GM23338 (cell line): ENCODE data around the gene S100A13. TPM values are rescaled to one million over a fixed set of nuclear protein-coding genes. Genes with fewer than 3 reads are reported as not detected.

Source experiments
- ATAC-seq: fragments of 200-7000 bp; cut with Tn5 transposase; 3 replicates; pipeline ENCODE4 v1.9.1; 2020
- DNase-seq: peaks from one replicate; pipeline ENCODE4 v3.0.0-alpha.2; 2015; ENCODE audit warnings: low spot score
- H2AFZ ChIP-seq: fragments of 200-600 bp; sonication (generic); 2 replicates; pipeline ENCODE4 v1.8.0; 2016; ENCODE audit warnings: antibody characterized with exemption, mild to moderate bottlenecking, moderate library complexity
- H3F3A ChIP-seq: fragments of 200-600 bp; sonication (generic); replicated peaks from 2 replicates; pipeline ENCODE4 v1.8.0; 2017; ENCODE audit warnings: antibody characterized with exemption, mixed run types, low read depth
- H3K27ac ChIP-seq: fragments of 200-600 bp; sonication (generic); 2 replicates; pipeline ENCODE4 v1.6.1; 2016; ENCODE audit warnings: low read depth
- H3K27me3 ChIP-seq: fragments of 200-600 bp; sonication (generic); 2 replicates; pipeline ENCODE4 v1.8.0; 2016; ENCODE audit warnings: mild to moderate bottlenecking, mixed run types, moderate library complexity; ENCODE audit not compliant: insufficient read depth
- H3K36me3 ChIP-seq: fragments of 200-600 bp; sonication (generic); 2 replicates; pipeline ENCODE4 v1.8.0; 2016; ENCODE audit warnings: mild to moderate bottlenecking; ENCODE audit not compliant: insufficient read depth
- H3K4me1 ChIP-seq: fragments of 200-600 bp; sonication (generic); 2 replicates; pipeline ENCODE4 v1.8.0; 2016; ENCODE audit warnings: mild to moderate bottlenecking, moderate library complexity; ENCODE audit not compliant: insufficient read depth
- H3K4me2 ChIP-seq: fragments of 200-600 bp; sonication (generic); 2 replicates; pipeline ENCODE4 v1.7.1; 2017; ENCODE audit warnings: mixed run types
- H3K4me3 ChIP-seq: fragments of 200-600 bp; sonication (generic); 2 replicates; pipeline ENCODE4 v1.6.1; 2016; ENCODE audit warnings: mixed run types
- H3K79me2 ChIP-seq: fragments of 200-600 bp; sonication (generic); replicated peaks from 2 replicates; pipeline ENCODE4 v1.8.0; 2017; ENCODE audit warnings: mild to moderate bottlenecking; ENCODE audit not compliant: insufficient read depth
- H3K9me2 ChIP-seq: fragments of 200-600 bp; sonication (generic); 2 replicates; pipeline ENCODE4 v1.8.0; 2017; ENCODE audit not compliant: insufficient read depth
- H4K20me1 ChIP-seq: fragments of 200-600 bp; sonication (generic); replicated peaks from 2 replicates; pipeline ENCODE4 v1.8.0; 2017; ENCODE audit warnings: mild to moderate bottlenecking; ENCODE audit not compliant: insufficient read depth
- H3K27ac Mint-ChIP-seq: 2 replicates; pipeline ENCODE4 v1.8.0; 2020; ENCODE audit warnings: inconsistent platforms, mild to moderate bottlenecking, moderate library complexity, mixed read lengths
- H3K27me3 Mint-ChIP-seq: 3 replicates; pipeline ENCODE4 v1.8.0; 2022; ENCODE audit warnings: low read depth, mild to moderate bottlenecking, moderate library complexity, mixed read lengths, inconsistent platforms; ENCODE audit not compliant: insufficient read depth, poor library complexity
- H3K36me3 Mint-ChIP-seq: 3 replicates; pipeline ENCODE4 v1.8.0; 2021; ENCODE audit warnings: low read depth, mild to moderate bottlenecking, inconsistent platforms, moderate library complexity, mixed read lengths
- H3K4me1 Mint-ChIP-seq: 3 replicates; pipeline ENCODE4 v1.8.0; 2020; ENCODE audit warnings: mild to moderate bottlenecking, inconsistent platforms, mixed read lengths
- H3K4me3 Mint-ChIP-seq: 3 replicates; pipeline ENCODE4 v1.8.0; 2021; ENCODE audit warnings: moderate library complexity, mild to moderate bottlenecking, inconsistent platforms, mixed read lengths
- H3K9me3 Mint-ChIP-seq: 3 replicates; pipeline ENCODE4 v1.8.0; 2020; ENCODE audit warnings: moderate library complexity, mild to moderate bottlenecking, inconsistent platforms, mixed read lengths
- CREB1 ChIP-seq: fragments of 250-450 bp; sonication (Bioruptor Pico); IDR thresholded peaks from 2 replicates; pipeline ENCODE4 v1.5.0; 2020; ENCODE audit warnings: low read depth, mild to moderate bottlenecking, moderate library complexity
- NANOG ChIP-seq: IDR thresholded peaks from 2 replicates; pipeline ENCODE4 v1.6.1; 2016; ENCODE audit warnings: antibody characterized with exemption, borderline replicate concordance
- POLR2AphosphoS5 ChIP-seq: IDR thresholded peaks from 2 replicates; pipeline ENCODE4 v1.6.1; 2016; ENCODE audit warnings: antibody characterized with exemption, low read depth
- STAT1 ChIP-seq: IDR thresholded peaks from one replicate; pipeline ENCODE4 v1.6.1; 2016; ENCODE audit warnings: antibody characterized with exemption; ENCODE audit not compliant: unreplicated experiment
- ZNF114 ChIP-seq: fragments of 250-450 bp; sonication (Bioruptor Pico); IDR thresholded peaks from 2 replicates; pipeline ENCODE4 v1.5.0; 2020; ENCODE audit warnings: mild to moderate bottlenecking, moderate library complexity
- polyA plus RNA-seq: library from polyadenylated mRNA; unstranded; fragments of >200 nt; fragmentation: Nextera tagmentation; extraction: Ambion mirVana; gene quantifications from 2 replicates; pipeline ENCODE4 v1.2.1, GENCODE V29; 2016
- total RNA-seq: library from RNA; depleted of rRNA; stranded (reverse); fragments of >200 nt; shearing (Covaris generic); gene quantifications from 2 replicates; pipeline ENCODE4 v1.2.3, GENCODE V29; 2014
- TF ChIP-seq, protein P1 (sequence below): IDR thresholded peaks from one replicate; pipeline ENCODE4 v1.6.1; 2018; ENCODE audit warnings: antibody characterized with exemption; ENCODE audit not compliant: unreplicated experiment
- TF ChIP-seq, protein P2 (sequence below), 2 experiments: fragments of 200-600 bp in 1 of 2; sonication (generic) in 1 of 2; conservative IDR thresholded peaks; 2 replicates each; pipeline versions ENCODE4 v1.5.1 to v1.6.1; 2016 to 2017; ENCODE audit warnings: antibody characterized with exemption in 2 of 2, low read depth in 2 of 2, mild to moderate bottlenecking in 2 of 2, moderate library complexity in 1 of 2
- TF ChIP-seq, protein P3 (sequence below): fragments of 250-450 bp; sonication (Bioruptor Pico); IDR thresholded peaks from 2 replicates; pipeline ENCODE4 v1.5.0; 2020; ENCODE audit warnings: mild to moderate bottlenecking, moderate library complexity

S100A13 gene
- total and polyA plus RNA-seq, 2 experiments from 2014 or later, result 32.7 to 165 TPM

DNA sequence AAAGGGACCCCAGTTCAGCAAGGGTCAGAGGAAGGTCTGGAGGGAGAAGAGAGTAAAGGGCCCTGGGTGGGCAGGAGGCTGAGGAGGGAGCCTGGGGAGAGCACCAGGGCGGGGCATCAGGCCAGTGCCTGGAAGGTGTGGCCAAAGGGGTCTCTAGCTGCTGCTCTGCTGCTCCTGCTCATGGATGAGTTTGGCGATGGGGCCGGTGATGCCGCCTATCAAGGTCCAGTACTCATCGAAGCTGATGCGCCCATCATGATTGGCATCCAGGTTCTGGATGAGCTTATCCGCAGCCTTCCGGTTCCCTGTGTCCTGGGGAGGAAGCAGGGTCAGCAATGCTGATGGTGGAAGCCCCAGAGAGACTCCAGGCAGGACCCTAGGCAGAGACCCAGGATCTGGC, 19.9 kb downstream of the S100A13 start (continued):
- no peak for TF ChIP-seq NANOG
- TF ChIP-seq, protein P1, sequence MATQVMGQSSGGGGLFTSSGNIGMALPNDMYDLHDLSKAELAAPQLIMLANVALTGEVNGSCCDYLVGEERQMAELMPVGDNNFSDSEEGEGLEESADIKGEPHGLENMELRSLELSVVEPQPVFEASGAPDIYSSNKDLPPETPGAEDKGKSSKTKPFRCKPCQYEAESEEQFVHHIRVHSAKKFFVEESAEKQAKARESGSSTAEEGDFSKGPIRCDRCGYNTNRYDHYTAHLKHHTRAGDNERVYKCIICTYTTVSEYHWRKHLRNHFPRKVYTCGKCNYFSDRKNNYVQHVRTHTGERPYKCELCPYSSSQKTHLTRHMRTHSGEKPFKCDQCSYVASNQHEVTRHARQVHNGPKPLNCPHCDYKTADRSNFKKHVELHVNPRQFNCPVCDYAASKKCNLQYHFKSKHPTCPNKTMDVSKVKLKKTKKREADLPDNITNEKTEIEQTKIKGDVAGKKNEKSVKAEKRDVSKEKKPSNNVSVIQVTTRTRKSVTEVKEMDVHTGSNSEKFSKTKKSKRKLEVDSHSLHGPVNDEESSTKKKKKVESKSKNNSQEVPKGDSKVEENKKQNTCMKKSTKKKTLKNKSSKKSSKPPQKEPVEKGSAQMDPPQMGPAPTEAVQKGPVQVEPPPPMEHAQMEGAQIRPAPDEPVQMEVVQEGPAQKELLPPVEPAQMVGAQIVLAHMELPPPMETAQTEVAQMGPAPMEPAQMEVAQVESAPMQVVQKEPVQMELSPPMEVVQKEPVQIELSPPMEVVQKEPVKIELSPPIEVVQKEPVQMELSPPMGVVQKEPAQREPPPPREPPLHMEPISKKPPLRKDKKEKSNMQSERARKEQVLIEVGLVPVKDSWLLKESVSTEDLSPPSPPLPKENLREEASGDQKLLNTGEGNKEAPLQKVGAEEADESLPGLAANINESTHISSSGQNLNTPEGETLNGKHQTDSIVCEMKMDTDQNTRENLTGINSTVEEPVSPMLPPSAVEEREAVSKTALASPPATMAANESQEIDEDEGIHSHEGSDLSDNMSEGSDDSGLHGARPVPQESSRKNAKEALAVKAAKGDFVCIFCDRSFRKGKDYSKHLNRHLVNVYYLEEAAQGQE, result no peak
- TF ChIP-seq, protein P2, sequence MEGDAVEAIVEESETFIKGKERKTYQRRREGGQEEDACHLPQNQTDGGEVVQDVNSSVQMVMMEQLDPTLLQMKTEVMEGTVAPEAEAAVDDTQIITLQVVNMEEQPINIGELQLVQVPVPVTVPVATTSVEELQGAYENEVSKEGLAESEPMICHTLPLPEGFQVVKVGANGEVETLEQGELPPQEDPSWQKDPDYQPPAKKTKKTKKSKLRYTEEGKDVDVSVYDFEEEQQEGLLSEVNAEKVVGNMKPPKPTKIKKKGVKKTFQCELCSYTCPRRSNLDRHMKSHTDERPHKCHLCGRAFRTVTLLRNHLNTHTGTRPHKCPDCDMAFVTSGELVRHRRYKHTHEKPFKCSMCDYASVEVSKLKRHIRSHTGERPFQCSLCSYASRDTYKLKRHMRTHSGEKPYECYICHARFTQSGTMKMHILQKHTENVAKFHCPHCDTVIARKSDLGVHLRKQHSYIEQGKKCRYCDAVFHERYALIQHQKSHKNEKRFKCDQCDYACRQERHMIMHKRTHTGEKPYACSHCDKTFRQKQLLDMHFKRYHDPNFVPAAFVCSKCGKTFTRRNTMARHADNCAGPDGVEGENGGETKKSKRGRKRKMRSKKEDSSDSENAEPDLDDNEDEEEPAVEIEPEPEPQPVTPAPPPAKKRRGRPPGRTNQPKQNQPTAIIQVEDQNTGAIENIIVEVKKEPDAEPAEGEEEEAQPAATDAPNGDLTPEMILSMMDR (conservative IDR thresholded peaks at IDR 0.05; ENCODE audit: low read depth in 2 of 2), result no peak
- no peak for TF ChIP-seq ZNF114 (CRISPR knock-in tag)

DNA sequence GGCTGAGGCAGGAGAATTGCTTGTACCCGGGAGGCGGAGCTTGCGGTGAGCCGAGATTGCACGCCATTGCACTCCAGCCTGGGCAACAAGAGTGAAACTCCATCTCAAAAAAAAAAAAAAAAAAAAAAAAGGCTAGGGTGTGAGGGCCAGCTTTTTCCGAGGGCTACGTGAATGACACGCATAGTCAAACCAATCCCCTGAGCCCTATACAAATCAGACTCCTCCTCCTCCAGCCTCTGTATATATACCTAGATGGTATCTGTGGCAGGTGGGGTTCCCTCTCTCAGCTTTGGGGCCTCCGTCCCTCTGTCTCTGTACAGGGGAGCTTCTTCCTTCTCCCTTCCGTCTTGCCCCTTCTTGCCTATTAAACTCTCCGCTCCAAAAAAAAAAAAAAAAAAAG, 21.1 kb downstream of the S100A13 start:
- Mint-ChIP-seq H3K9me3 (no peaks in the 10 kb centered on the region), H3K27me3 (peaks cover 6% of the 10 kb centered on the region), H3K4me3 (no peak overlapping the region), H3K36me3 (no peaks in the 10 kb centered on the region; the same call in 1 of the 3 replicates), H3K4me1 (peaks cover 28% of the 10 kb centered on the region), H3K27ac (no peak overlapping the region)
- Histone ChIP-seq H3F3A (no peaks in the 10 kb centered on the region; the same call in 1 of the 2 replicates), H3K9me2 (no peaks in the 10 kb centered on the region), H4K20me1 (no peaks in the 10 kb centered on the region), H3K36me3 (no peaks in the 10 kb centered on the region), H3K27me3 (no peaks in the 10 kb centered on the region), H3K4me3 (no peak overlapping the region), H2AFZ (no peak overlapping the region), H3K27ac (no peak overlapping the region), H3K79me2 (no peaks in the 10 kb centered on the region), H3K4me2 (no peak overlapping the region), H3K4me1 (peaks cover 35% of the 10 kb centered on the region)
- ATAC-seq (no peak), DNase-seq (no peak)
- TF ChIP-seq ZNF114 (CRISPR knock-in tag) (no peak), POLR2AphosphoS5 (no peak), CREB1 (CRISPR knock-in tag) (no peak), STAT1 (no peak)
- TF ChIP-seq, protein P3, sequence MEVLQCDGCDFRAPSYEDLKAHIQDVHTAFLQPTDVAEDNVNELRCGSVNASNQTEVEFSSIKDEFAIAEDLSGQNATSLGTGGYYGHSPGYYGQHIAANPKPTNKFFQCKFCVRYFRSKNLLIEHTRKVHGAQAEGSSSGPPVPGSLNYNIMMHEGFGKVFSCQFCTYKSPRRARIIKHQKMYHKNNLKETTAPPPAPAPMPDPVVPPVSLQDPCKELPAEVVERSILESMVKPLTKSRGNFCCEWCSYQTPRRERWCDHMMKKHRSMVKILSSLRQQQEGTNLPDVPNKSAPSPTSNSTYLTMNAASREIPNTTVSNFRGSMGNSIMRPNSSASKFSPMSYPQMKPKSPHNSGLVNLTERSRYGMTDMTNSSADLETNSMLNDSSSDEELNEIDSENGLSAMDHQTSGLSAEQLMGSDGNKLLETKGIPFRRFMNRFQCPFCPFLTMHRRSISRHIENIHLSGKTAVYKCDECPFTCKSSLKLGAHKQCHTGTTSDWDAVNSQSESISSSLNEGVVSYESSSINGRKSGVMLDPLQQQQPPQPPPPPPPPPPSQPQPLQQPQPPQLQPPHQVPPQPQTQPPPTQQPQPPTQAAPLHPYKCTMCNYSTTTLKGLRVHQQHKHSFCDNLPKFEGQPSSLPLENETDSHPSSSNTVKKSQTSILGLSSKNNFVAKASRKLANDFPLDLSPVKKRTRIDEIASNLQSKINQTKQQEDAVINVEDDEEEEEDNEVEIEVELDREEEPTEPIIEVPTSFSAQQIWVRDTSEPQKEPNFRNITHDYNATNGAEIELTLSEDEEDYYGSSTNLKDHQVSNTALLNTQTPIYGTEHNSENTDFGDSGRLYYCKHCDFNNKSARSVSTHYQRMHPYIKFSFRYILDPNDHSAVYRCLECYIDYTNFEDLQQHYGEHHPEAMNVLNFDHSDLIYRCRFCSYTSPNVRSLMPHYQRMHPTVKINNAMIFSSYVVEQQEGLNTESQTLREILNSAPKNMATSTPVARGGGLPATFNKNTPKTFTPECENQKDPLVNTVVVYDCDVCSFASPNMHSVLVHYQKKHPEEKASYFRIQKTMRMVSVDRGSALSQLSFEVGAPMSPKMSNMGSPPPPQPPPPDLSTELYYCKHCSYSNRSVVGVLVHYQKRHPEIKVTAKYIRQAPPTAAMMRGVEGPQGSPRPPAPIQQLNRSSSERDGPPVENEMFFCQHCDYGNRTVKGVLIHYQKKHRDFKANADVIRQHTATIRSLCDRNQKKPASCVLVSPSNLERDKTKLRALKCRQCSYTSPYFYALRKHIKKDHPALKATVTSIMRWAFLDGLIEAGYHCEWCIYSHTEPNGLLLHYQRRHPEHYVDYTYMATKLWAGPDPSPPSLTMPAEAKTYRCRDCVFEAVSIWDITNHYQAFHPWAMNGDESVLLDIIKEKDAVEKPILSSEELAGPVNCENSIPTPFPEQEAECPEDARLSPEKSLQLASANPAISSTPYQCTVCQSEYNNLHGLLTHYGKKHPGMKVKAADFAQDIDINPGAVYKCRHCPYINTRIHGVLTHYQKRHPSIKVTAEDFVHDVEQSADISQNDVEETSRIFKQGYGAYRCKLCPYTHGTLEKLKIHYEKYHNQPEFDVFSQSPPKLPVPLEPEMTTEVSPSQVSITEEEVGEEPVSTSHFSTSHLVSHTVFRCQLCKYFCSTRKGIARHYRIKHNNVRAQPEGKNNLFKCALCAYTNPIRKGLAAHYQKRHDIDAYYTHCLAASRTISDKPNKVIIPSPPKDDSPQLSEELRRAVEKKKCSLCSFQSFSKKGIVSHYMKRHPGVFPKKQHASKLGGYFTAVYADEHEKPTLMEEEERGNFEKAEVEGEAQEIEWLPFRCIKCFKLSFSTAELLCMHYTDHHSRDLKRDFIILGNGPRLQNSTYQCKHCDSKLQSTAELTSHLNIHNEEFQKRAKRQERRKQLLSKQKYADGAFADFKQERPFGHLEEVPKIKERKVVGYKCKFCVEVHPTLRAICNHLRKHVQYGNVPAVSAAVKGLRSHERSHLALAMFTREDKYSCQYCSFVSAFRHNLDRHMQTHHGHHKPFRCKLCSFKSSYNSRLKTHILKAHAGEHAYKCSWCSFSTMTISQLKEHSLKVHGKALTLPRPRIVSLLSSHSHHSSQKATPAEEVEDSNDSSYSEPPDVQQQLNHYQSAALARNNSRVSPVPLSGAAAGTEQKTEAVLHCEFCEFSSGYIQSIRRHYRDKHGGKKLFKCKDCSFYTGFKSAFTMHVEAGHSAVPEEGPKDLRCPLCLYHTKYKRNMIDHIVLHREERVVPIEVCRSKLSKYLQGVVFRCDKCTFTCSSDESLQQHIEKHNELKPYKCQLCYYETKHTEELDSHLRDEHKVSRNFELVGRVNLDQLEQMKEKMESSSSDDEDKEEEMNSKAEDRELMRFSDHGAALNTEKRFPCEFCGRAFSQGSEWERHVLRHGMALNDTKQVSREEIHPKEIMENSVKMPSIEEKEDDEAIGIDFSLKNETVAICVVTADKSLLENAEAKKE (CRISPR knock-in tag), result no peak
- TF ChIP-seq, protein P1, result no peak
